Measurements from ENCODE around the gene HORMAD1.

GRCh38 chr1:150703427-150703826 lies 17.3 kb downstream of the HORMAD1 start:
- TF ChIP-seq CTCF (IDR thresholded peaks at IDR 0.05; ENCODE audit: insufficient read depth, low read length) (no peak), REST (IDR thresholded peaks at IDR 0.05; ENCODE audit: insufficient replicate concordance, low read depth) (no peak), SPI1 (IDR thresholded peaks at IDR 0.05; ENCODE audit: borderline replicate concordance, low read depth) (no peak)
